Body of pancreas (tissue), 4 donors: ENCODE data around the gene ERCC6L2. TPM values are rescaled to one million over a fixed set of nuclear protein-coding genes. Genes with fewer than 3 reads are reported as not detected.

Experiments used
- ATAC-seq: fragments of 150-250 bp; one replicate; pipeline ENCODE4 v1.9.1; 2016
- DNase-seq, 4 donors: peaks; one replicate each; pipeline ENCODE4 v3.0.0-alpha.2; 2019
- H3K27ac ChIP-seq, 4 donors: fragments of 200-600 bp; sonication (generic); 1 replicate in 3 of 4; 2 replicates in 1 of 4; pipeline versions ENCODE4 v1.5.1 to v1.6.1; 2016 to 2019; ENCODE audit warnings: mild to moderate bottlenecking in 1 of 4, mixed read lengths in 1 of 4, moderate library complexity in 1 of 4
- H3K27me3 ChIP-seq, 2 donors: fragments of 200-600 bp; sonication (generic); one replicate each; pipeline ENCODE4 v1.6.0; 2016; ENCODE audit warnings: mild to moderate bottlenecking in 1 of 2
- H3K36me3 ChIP-seq, 2 donors: fragments of 200-600 bp; sonication (generic); replicated peaks in 1 of 2; 2 replicates each; pipeline ENCODE4 v1.5.1; 2016; ENCODE audit warnings: low read depth in 2 of 2; ENCODE audit not compliant: insufficient read depth in 1 of 2
- H3K4me1 ChIP-seq: fragments of 200-600 bp; sonication (generic); one replicate; pipeline ENCODE4 v1.6.0; 2016
- H3K4me3 ChIP-seq, 2 donors: fragments of 200-600 bp; sonication (generic); 1 replicate in 1 of 2; 2 replicates in 1 of 2; pipeline ENCODE4 v1.5.1; 2016 to 2019
- H3K9me3 ChIP-seq, 3 donors: fragments of 200-600 bp; sonication (generic); 1 replicate in 2 of 3; 2 replicates in 1 of 3; pipeline ENCODE4 v1.5.1; 2016
- CTCF ChIP-seq, 7 experiments: fragments of 450-650 bp in 4 of 7; fragments of 200-600 bp in 3 of 7; sonication (generic) in 3 of 7; IDR thresholded peaks; one replicate each; pipeline ENCODE4 v1.5.1; 2016 to 2019; ENCODE audit warnings: antibody characterized with exemption in 7 of 7
- POLR2A ChIP-seq, 3 donors: fragments of 450-650 bp; IDR thresholded peaks; one replicate each; pipeline ENCODE4 v1.6.1; 2016; ENCODE audit warnings: antibody characterized with exemption in 3 of 3, mild to moderate bottlenecking in 2 of 3
- WGBS, 2 donors: methylation state at CpG; one replicate each; pipeline ENCODE4 v1.1.5; 2017; 5-methylcytosine and 5-hydroxymethylcytosine counted together
- intact Hi-C: fragments of 100-400 bp; cut with DNase I; formaldehyde crosslinking; loops from one replicate; pipeline ENCODE4 v1.15.1; 2023
- total RNA-seq, 2 donors: library from RNA; depleted of rRNA; stranded (reverse); fragments of >200 nt; gene quantifications; one replicate each; pipeline ENCODE4 v1.1.0, GENCODE V29; 2016

Gene ERCC6L2
- total RNA-seq, 2 donors from 2014 or later: 30.4 to 58.3 TPM

GRCh38 chr9:96006296-96006879 is 130.9 kb downstream of the ERCC6L2 start:
- Histone ChIP-seq H3K9me3 (no peaks in the 10 kb centered on the region), H3K27ac (no peak overlapping the region), H3K4me1 (no peaks in the 10 kb centered on the region), H3K4me3 (no peak overlapping the region), H3K36me3 (peaks cover 0 to 2% of the 10 kb centered on the region in 2 donors), H3K27me3 (no peaks in the 10 kb centered on the region)
- WGBS, 2 donors: 96 to 98% methylated on average over 9 of the region's 9 CpGs
- DNase-seq (no peak), ATAC-seq (no peak)
- no peak for TF ChIP-seq POLR2A (IDR thresholded peaks at IDR 0.05)
- no peak for TF ChIP-seq CTCF (IDR thresholded peaks at IDR 0.05)
- intact Hi-C loops: no loop called here

GRCh38 chr9:96006961-96007360 is 131.5 kb downstream of the ERCC6L2 start:
- ATAC-seq: no peak

GRCh38 chr9:96008502-96009222 is 133.2 kb downstream of the ERCC6L2 start:
- intact Hi-C loops: no loop called here

More at GRCh38 chr9:96006961-96007360, 131.5 kb downstream of the ERCC6L2 start:
- Histone ChIP-seq H3K36me3 (peaks cover 0 to 2% of the 10 kb centered on the region in 2 donors), H3K4me3 (no peak overlapping the region), H3K27ac (no peak overlapping the region), H3K9me3 (no peaks in the 10 kb centered on the region), H3K27me3 (no peaks in the 10 kb centered on the region), H3K4me1 (no peaks in the 10 kb centered on the region)
- TF ChIP-seq POLR2A (IDR thresholded peaks at IDR 0.05) (no peak), CTCF (IDR thresholded peaks at IDR 0.05) (no peak)
- intact Hi-C loops: no loop called here
- DNase-seq: no peak

DNA sequence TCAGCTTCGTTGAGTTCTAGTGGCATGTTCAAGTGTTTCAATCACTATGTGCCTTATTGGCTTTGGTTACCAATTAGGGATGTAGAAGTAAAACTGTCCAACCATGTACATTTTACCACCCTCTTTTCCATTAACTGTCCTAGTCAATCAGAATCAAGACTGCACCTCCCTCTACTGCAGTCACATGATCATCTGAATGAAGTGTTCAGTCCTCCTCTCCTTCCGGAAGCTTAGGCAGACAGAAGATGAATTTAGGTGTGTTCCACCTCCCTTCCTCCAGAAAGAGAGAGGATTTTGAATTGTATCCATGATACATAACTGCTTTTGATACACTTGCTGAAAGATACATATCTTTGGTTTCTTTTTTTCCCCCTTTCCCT is 133.7 kb downstream of the ERCC6L2 start:
- H3K9me3 ChIP-seq: no peaks in the 10 kb centered on the region
- H3K36me3 ChIP-seq: peaks cover 0 to 4% of the 10 kb centered on the region in 2 donors

More at GRCh38 chr9:96008502-96009222, 133.2 kb downstream of the ERCC6L2 start:
- Histone ChIP-seq H3K27ac (no peak overlapping the region), H3K4me1 (no peaks in the 10 kb centered on the region), H3K9me3 (no peaks in the 10 kb centered on the region), H3K4me3 (no peak overlapping the region), H3K36me3 (peaks cover 0 to 4% of the 10 kb centered on the region in 2 donors), H3K27me3 (no peaks in the 10 kb centered on the region)
- WGBS, 2 donors: 75 to 85% methylated on average over 12 of the region's 12 CpGs
- TF ChIP-seq POLR2A (IDR thresholded peaks at IDR 0.05) (no peak), CTCF (IDR thresholded peaks at IDR 0.05) (no peak)
- no peak for DNase-seq
- no peak for ATAC-seq

DNA sequence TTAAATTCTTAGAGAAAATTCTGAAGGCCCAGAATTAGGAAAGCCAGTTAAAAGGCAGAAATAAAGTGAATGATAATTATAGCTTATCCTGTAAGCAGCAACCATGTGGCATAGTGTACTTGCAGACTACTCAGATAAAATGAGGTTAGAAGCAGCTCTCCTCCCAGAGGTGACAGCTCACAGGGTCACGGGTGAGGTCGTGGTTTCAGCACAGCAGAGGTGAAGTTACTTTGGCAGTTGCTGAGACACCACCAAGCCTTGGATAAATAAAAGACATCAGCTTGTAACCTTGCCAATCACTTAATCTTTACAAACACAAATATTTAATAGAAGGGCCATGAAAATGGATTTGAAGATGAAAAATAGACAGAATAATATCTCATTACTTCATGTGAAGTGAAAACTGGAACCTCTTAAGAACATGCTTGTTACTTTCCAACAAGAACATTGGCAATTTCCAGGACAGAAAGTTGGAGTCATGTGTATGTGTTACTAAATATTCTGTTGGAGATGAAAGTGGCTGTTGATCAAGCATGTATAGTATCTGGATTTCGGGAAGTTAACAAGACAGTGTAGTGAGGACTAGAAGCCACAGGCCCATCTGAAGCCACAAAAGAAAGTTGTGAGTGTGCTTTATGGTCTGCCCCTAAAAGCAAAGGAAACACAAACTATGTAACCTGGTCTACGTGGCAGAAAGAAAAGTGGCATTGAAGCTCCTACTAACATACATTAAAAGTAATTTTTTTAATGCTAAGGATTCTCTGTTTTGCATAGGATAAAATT is 134.4 kb downstream of the ERCC6L2 start:
- no peak for TF ChIP-seq POLR2A (IDR thresholded peaks at IDR 0.05)
- no peak for TF ChIP-seq CTCF (IDR thresholded peaks at IDR 0.05)
- ATAC-seq (no peak), DNase-seq (peak in 1 of 4 donors; percentile 27)
- no peak overlapping the region for H3K27ac ChIP-seq
- no peaks in the 10 kb centered on the region for H3K9me3 ChIP-seq
- H3K27me3 ChIP-seq: no peaks in the 10 kb centered on the region
- peaks cover 0 to 2% of the 10 kb centered on the region in 2 donors for H3K36me3 ChIP-seq
- no peak overlapping the region for H3K4me3 ChIP-seq
- WGBS, 2 donors: 73 to 75% methylated on average over 4 of the region's 4 CpGs
- H3K4me1 ChIP-seq: no peaks in the 10 kb centered on the region
- intact Hi-C loops: no loop called here

More for the DNA sequence above, 133.7 kb downstream of the ERCC6L2 start:
- ATAC-seq (no peak), DNase-seq (no peak)
- H3K4me3 ChIP-seq: no peak overlapping the region
- WGBS, 2 donors: 86 to 100% methylated on average over 2 of the region's 2 CpGs
- H3K27me3 ChIP-seq: no peaks in the 10 kb centered on the region
- no peak overlapping the region for H3K27ac ChIP-seq
- H3K4me1 ChIP-seq: no peaks in the 10 kb centered on the region
- intact Hi-C loops: no loop called here
- no peak for TF ChIP-seq POLR2A (IDR thresholded peaks at IDR 0.05)
